Posterior cingulate gyrus (tissue), 11 donors: ENCODE data around the gene ZNF892.
"Not testable (repeated sequence)": the region's sequence is repeated elsewhere in the genome, so short reads cannot be mapped to it uniquely, and the experiment has no call there.

Experiments
- DNase-seq, 10 donors: peaks; one replicate each; pipeline versions ENCODE4 v3.0.0 to v3.0.0-alpha.2; 2020 to 2021; ENCODE audit warnings: mixed read lengths in 3 of 10
- intact Hi-C: fragments of 100-400 bp; cut with DNase I; formaldehyde crosslinking; loops from one replicate; pipeline ENCODE4 v1.15.1; 2023

The ZNF892 gene

DNA sequence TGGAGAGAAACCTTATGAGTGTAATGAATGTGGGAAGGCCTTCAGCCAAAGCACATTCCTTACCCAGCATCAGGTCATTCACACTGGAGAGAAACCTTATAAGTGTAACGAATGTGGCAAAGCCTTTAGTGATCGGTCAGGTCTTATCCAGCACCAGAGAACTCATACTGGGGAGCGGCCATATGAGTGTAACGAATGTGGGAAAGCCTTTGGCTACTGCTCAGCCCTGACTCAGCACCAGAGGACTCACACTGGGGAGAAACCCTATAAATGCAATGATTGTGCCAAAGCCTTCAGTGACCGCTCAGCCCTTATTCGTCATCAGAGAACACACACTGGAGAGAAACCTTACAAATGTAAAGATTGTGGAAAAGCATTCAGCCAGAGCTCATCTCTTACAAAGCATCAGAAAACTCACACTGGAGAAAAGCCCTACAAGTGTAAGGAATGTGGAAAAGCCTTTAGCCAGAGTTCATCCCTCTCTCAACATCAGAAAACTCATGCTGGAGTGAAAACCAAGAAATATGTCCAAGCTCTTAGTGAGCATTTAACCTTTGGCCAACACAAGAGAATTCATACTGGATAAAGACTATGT, 7.8 kb downstream of the ZNF892 start:
- no peak for DNase-seq
- intact Hi-C loops, result no loop called here

DNA sequence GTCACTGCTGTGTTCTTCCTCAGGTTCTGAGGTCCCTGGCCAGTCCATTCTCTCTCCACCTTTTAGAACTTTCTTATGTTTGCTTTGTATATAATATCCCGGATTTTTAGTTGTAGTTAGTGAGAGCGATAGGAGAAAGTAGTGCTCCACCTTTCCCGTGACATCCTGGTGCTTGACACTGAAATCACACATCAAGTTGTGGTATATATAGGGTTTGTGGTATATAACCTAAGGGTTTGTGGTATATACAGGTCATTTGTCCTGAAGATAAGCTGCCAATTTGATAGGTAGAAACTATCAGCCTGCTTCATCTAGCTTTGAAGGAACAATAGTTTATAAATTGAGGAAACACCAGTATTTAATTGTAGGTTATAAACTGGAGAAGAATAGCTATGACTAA, 13.1 kb downstream of the ZNF892 start:
- no peak for DNase-seq
- intact Hi-C loops, result no loop called here

DNA sequence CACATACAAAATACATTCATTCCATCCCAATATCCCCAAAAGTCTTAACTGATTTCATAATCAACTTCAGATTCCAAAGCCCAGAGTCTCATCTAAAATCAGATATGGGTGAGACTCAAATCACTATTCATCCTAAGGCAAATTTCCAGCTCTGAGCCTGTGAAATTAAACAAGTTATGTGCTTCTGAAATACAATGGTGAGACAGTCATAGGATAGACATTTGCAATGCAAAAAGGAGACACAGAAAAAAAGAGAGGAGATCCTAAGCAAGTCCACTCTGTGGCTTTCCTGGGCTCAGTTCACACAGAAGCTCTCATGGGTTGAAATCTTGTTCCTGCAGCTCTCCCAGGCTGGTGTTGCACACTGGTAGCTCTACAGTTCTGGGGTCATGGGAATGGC, 18.3 kb downstream of the ZNF892 start:
- DNase-seq, result no peak
- intact Hi-C loops, result no loop called here

DNA sequence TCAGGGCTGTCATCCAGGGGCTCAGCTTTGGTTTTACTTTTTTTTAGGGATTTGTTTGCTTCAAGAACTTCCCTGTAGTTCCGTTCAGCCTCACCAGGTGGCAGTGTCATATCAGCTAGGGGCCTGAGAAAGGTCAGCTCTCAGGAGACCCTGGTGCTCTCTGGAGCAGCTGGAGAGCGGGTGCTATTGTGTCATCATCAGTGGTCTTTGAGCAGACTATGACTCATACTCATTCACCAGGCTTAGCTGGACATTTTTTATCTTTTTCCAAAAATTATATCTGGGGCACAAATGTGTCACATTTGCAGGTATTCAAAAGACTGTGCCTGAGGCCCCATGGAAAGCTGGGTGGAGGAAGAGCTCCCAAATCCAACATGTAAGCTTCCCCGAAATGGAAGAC, 24.4 kb downstream of the ZNF892 start:
- DNase-seq, result peak in 9 of 10 donors; percentile 32 to 95 (median 78)
- intact Hi-C loops, result loop anchor here (1.0 kb wide), 1 partner anchor 84 kb away; no protein-coding TSS in a partner anchor

DNA sequence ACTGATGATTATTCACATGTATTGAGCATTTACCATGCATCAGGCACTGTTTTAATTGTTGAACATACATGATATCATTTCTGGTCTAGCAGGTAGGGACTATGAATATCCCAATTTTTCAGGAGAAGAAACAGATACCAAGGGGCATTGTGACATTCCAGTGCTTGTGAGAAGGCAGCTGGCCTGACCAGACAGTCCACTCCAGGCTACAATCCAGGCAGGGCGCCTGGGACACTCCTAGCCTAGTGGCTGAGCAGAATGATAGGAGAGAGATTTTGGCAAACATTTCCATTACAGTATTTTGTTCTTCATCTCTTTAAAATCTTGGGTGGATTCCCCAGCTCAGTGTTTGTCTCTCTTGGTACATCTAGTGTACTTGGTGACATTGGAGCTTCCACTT, 24.9 kb downstream of the ZNF892 start:
- intact Hi-C loops, result no loop called here
- DNase-seq, result no peak

DNA sequence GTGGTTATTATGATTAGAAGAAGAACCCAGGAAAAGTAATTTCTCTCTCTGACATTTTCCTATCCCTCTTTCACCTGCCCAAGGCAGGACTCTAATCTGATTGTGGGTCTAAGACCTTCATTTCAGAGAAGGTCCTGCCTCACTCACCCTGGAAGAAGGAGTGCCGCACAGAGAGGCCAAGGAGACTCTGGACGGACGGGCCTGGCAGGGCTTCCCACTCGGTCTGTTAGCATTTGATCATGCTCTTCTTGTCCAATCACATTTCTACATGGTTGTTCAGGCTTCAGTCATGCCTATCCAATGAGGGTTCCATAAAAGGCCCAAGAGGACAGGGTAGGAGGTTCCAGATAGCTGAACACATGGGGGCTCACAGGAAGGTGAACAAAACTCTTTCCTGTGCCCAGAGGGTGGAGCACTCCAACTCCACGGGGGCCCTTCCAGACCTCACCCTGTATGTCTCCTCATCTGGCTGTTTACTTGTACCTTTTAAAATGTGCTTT, 27.0 kb downstream of the ZNF892 start:
- intact Hi-C loops, result no loop called here

DNA sequence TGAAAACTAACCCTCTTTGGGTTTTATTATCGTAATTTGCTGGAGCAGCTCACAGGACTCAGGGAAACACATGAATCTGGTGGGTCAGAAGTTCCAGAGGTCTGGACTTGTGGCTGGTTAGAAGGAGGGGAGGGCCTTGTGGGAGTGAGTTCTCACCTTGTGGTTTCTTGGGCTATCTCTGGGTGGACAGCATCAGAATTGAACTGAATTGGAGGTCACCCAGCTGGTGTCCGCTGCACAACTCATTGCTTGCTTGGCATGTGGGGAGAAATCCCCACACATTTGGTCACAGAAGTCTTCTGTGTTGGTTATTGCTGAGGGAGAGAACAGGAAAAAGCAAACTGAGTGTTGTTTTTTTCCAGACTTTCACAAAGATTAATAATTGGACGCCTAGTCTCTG, 27.5 kb downstream of the ZNF892 start:
- no peak for DNase-seq
- intact Hi-C loops, result no loop called here

More for the DNA sequence above, 27.0 kb downstream of the ZNF892 start:
- no peak for DNase-seq

DNA sequence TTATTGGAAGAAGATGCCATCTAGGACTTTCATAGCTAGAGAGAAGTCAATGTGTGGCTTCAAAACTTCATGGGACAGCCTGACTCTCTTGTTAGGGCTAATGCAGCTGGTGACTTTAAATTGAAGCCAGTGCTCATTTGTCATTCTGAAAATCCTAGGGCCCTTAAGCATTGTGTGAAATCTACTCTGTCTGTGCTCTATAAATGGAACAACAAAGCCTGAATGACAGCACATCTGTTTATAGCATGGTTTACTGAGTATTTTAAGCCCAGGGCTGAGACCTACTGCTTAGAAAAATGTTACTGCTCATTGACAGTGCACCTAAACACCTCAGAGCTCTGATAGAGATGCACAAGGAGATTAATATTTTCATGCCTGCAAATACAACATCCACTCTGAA, 30.8 kb downstream of the ZNF892 start:
- no peak for DNase-seq
- intact Hi-C loops, result no loop called here

DNA sequence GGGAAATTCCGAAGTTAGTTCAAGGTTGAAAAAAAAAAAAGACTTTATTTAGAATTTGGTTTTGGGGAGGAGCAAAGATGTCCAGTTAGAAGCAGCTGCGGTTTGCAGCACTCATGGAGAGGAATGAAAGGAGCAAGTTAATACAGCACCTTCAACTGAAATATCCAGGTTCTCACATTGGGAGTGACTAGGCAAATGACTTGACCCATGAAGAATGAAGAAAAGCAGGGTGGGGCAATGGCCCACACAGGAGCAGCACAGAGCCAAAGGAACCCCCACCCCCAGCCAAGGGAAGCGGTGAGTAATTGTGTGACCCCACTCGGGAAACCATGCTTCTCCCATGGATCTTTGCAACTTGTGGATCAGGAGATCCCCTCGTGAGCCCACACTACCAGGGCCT, 32.8 kb downstream of the ZNF892 start:
- DNase-seq, result no peak
- intact Hi-C loops, result no loop called here

DNA sequence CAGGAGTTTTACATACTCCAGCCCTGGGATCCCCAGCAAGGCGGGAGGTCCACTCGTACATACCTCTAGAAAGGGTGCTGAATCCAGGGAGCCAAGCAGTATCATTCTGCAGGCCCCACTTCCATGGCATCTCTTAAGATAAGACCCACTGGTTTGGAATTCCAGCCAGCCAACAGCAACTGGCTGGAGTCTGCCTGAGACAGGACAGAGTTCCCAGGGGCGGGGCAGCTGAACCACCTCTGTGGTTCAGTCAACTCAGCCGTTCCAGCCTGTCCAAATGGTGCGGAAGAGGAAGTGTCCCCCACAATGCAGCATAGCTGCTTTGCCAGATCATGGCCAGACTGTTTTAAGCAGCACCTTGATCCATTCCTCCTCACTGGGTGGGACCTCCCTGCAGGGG, 33.2 kb downstream of the ZNF892 start:
- DNase-seq, result no peak

DNA sequence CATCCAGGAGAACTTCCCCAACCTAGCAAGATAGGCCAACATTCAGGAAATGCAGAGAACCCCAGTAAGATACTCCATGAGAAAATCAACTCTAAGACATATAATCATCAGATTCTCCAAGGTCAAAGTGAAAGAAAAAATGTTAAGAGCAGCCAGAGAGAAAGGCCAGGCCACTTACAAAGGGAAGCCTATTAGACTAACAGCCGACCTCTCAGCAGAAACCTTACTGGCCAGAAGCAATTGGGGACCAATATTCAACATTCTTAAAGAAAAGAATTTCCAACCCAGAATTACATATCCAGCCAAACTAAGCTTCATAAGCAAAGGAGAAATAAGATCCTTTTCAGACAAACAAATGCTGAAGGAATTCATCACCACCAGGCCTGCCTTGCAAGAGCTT, 34.8 kb downstream of the ZNF892 start:
- DNase-seq, intact Hi-C loops: not testable (repeated sequence)

More for the DNA sequence above, 33.2 kb downstream of the ZNF892 start:
- intact Hi-C loops, result no loop called here
